ENCODE results near the gene RPL37.
"Not testable (repeated sequence)": the region's sequence is repeated elsewhere in the genome, so short reads cannot be mapped to it uniquely, and the experiment has no call there.

RPL37 gene

GRCh38 chr5:40832345-40832744 is 2.7 kb downstream of the RPL37 start:
- no peak for DNase-seq

GRCh38 chr5:40831346-40832210 is 3.4 kb downstream of the RPL37 start:
- no peak for DNase-seq

GRCh38 chr5:40829748-40830533 is 5.1 kb downstream of the RPL37 start:
- DNase-seq, result no peak

GRCh38 chr5:40828690-40829661 is 6.0 kb downstream of the RPL37 start:
- no peak for DNase-seq

GRCh38 chr5:40828021-40828631 is 6.9 kb downstream of the RPL37 start:
- no peak for DNase-seq

- DNase-seq, result no peak
These were observed 7.6 kb downstream of the RPL37 start for GRCh38 chr5:40827188-40827977.

GRCh38 chr5:40826489-40827187 is 8.4 kb downstream of the RPL37 start:
- no peak for DNase-seq

GRCh38 chr5:40825461-40826043 is 9.5 kb downstream of the RPL37 start:
- DNase-seq, result not testable (repeated sequence)

GRCh38 chr5:40823459-40823858 is 11.6 kb downstream of the RPL37 start:
- DNase-seq, result no peak

GRCh38 chr5:40813698-40814281 is 21.2 kb downstream of the RPL37 start:
- no peak for DNase-seq

GRCh38 chr5:40812125-40812524 is 22.9 kb downstream of the RPL37 start:
- no peak for DNase-seq

- no peak for DNase-seq
These were observed 33.1 kb downstream of the RPL37 start for GRCh38 chr5:40801771-40802562.

- no peak for DNase-seq
These were observed 35.8 kb downstream of the RPL37 start for GRCh38 chr5:40799258-40799657.

- DNase-seq, result no peak
These were observed 36.2 kb downstream of the RPL37 start for GRCh38 chr5:40798801-40799210.

GRCh38 chr5:40798012-40798800 is 36.8 kb downstream of the RPL37 start, which contains the start of gene PRKAA1:
Gene PRKAA1 (minus strand): TSS chr5:40798374. CDS start chr5:40798189, 185 bp downstream.
- DNase-seq, result peak; percentile 83

GRCh38 chr5:40797273-40798011 is 37.6 kb downstream of the RPL37 start:
- DNase-seq, result peak; percentile 65

- DNase-seq, result no peak
These were observed 38.5 kb downstream of the RPL37 start for GRCh38 chr5:40796487-40796889.

Data from stimulated activated CD4-positive, alpha-beta T cell treated with anti-CD3 and anti-CD28 coated beads, Interleukin-12 subunit alpha, Interleukin-12 subunit beta, amount 100 ng/mL, for 4 hours (primary cell).